Right lobe of liver (tissue), 6 donors: ENCODE results near the gene HFM1. TPM values are rescaled to one million over a fixed set of nuclear protein-coding genes. Genes with fewer than 3 reads are reported as not detected.
"Not testable (repeated sequence)": the region's sequence is repeated elsewhere in the genome, so short reads cannot be mapped to it uniquely, and the experiment has no call there.

Experiments used
- ATAC-seq, 4 donors: fragments of 200-7000 bp; cut with Tn5 transposase; one replicate each; pipeline ENCODE4 v1.9.1; 2020; ENCODE audit warnings: mild to moderate bottlenecking in 4 of 4, moderate library complexity in 4 of 4
- DNase-seq, 3 donors: peaks; one replicate each; pipeline ENCODE4 v3.0.0-alpha.2; 2020
- H3K27ac ChIP-seq, 3 donors: fragments of 200-600 bp; one replicate each; pipeline ENCODE4 v1.8.0; 2022
- H3K27me3 ChIP-seq, 2 donors: fragments of 200-600 bp; one replicate each; pipeline ENCODE4 v1.8.0; 2022
- H3K36me3 ChIP-seq, 4 donors: fragments of 200-600 bp; sonication (generic) in 1 of 4; one replicate each; pipeline versions ENCODE4 v1.5.1 to v1.8.0; 2017 to 2022; ENCODE audit warnings: control low read depth in 1 of 4
- H3K4me1 ChIP-seq, 4 donors: fragments of 200-600 bp; sonication (generic) in 1 of 4; one replicate each; pipeline versions ENCODE4 v1.5.1 to v1.8.0; 2017 to 2022; ENCODE audit warnings: control low read depth in 1 of 4
- H3K4me3 ChIP-seq, 3 donors: fragments of 200-600 bp; one replicate each; pipeline ENCODE4 v1.8.0; 2022
- H3K9me3 ChIP-seq, 4 donors: fragments of 200-600 bp; sonication (generic) in 1 of 4; one replicate each; pipeline versions ENCODE4 v1.5.1 to v1.8.0; 2017 to 2022; ENCODE audit warnings: control low read depth in 1 of 4
- CTCF ChIP-seq, 4 donors: fragments of 200-600 bp in 3 of 4; fragments of 450-650 bp in 1 of 4; IDR thresholded peaks; one replicate each; pipeline versions ENCODE4 v1.5.1 to v1.8.0; 2016 to 2022; ENCODE audit warnings: antibody characterized with exemption in 4 of 4, mild to moderate bottlenecking in 2 of 4
- POLR2A ChIP-seq: fragments of 450-650 bp; IDR thresholded peaks from one replicate; pipeline ENCODE4 v1.6.1; 2017; ENCODE audit warnings: antibody characterized with exemption, mild to moderate bottlenecking
- WGBS: methylation state at CpG from one replicate; pipeline ENCODE4 v1.1.6; 2018; ENCODE audit warnings: low coverage, low lambda C conversion rate; ENCODE audit not compliant: insufficient coverage; ENCODE audit errors: missing lambda C conversion rate; 5-methylcytosine and 5-hydroxymethylcytosine counted together
- intact Hi-C, 2 donors: fragments of 100-400 bp; cut with DNase I; formaldehyde crosslinking; loops; one replicate each; pipeline versions ENCODE4 v1.11.2 to v1.14.1; 2022
- total RNA-seq, 6 experiments: library from RNA; depleted of rRNA in 2 of 6; stranded (reverse); fragments of >200 nt in 2 of 6; fragmentation: NEBNext Ultra II Directional in 3 of 6; extraction: Animal tissue kit (Norgen Biotek cat#: 25700) in 3 of 6; gene quantifications; one replicate each; pipeline versions ENCODE4 v1.1.0 to v1.2.4, GENCODE V29; 2016 to 2023
- donor health status: DM: no; HTN: yes; CAD: no.
- donor health status: DM: no; HTN: no; CAD: no.
- donor health status: DM: no; HTN: no; CAD: no.
- donor health status: DM: no; HTN: yes; CAD: no.
- donor health status: DM: no; HTN: yes; CAD: no.

HFM1 gene
- total RNA-seq, 6 experiments from 2014 or later: 0.07 to 0.35 TPM; not detected in 4

GRCh38 chr1:91440847-91441246, 36.2 kb upstream of the HFM1 start:
- DNase-seq (no peak), ATAC-seq (no peak)
- Histone ChIP-seq H3K27me3 (no peaks in the 10 kb centered on the region), H3K27ac (no peak overlapping the region), H3K9me3 (no peaks in the 10 kb centered on the region), H3K36me3 (no peaks in the 10 kb centered on the region), H3K4me1 (no peaks in the 10 kb centered on the region), H3K4me3 (no peak overlapping the region)
- intact Hi-C loops: no loop called here
- 86% methylated on average over 1 of the region's 1 CpG for WGBS
- TF ChIP-seq CTCF (IDR thresholded peaks at IDR 0.05): peak in 3 of 4 donors; percentile 9 to 13 (median 11)
- TF ChIP-seq POLR2A: no peak

- H3K27ac ChIP-seq: no peak overlapping the region
- TF ChIP-seq POLR2A (no peak), CTCF (IDR thresholded peaks at IDR 0.05) (no peak)
- DNase-seq: no peak
- no peaks in the 10 kb centered on the region for H3K4me1 ChIP-seq
- intact Hi-C loops: no loop called here
- H3K27me3 ChIP-seq: no peaks in the 10 kb centered on the region
- ATAC-seq: no peak
- H3K9me3 ChIP-seq: no peaks in the 10 kb centered on the region
- H3K4me3 ChIP-seq: no peak overlapping the region
- H3K36me3 ChIP-seq: no peaks in the 10 kb centered on the region
These were observed 34.4 kb upstream of the HFM1 start for GRCh38 chr1:91439016-91439415.

DNA sequence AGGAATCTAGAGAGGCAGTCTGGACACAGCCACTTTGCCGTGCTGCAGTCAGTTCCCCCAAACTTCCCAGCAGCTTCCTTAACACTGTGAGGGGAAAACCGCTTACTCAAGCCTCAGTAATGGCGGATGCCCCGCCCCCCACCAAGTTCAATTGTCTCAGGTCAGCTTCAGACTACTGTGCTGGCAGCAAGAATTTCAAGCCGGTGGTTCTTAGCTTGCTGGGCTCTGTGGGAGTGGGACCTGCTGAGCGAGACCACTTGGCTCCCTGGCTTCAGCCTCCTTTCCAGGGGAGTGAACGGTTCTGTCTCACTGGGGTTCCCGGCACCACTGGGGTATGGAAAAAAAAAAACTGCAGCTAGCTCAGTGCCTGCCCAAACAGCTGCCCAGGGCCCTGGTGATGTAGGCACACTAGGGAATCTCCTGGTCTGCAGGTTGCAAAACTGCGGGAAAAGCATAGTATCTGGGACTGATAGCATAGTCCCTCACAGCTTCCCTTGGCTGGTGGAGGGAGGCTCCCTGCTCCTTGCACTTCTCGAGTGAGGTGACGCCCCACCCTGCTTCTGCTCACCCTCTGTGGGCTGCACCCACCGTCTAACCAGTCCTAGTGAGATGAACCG, 23.7 kb upstream of the HFM1 start:
- WGBS: no CpG with 5 or more reads among the region's 13 CpGs
- no peaks in the 10 kb centered on the region for H3K36me3 ChIP-seq
- ATAC-seq (no peak), DNase-seq (no peak)
- TF ChIP-seq POLR2A: no peak
- no peak for TF ChIP-seq CTCF (IDR thresholded peaks at IDR 0.05)
- H3K4me3 ChIP-seq: no peak overlapping the region
- H3K9me3 ChIP-seq: no peaks in the 10 kb centered on the region
- H3K27me3 ChIP-seq: no peaks in the 10 kb centered on the region
- no peaks in the 10 kb centered on the region for H3K4me1 ChIP-seq
- intact Hi-C loops: no loop called here
- H3K27ac ChIP-seq: no peak overlapping the region

- ATAC-seq: no peak
- intact Hi-C loops: no loop called here
These were observed 23.1 kb upstream of the HFM1 start for GRCh38 chr1:91427741-91428140.

DNA sequence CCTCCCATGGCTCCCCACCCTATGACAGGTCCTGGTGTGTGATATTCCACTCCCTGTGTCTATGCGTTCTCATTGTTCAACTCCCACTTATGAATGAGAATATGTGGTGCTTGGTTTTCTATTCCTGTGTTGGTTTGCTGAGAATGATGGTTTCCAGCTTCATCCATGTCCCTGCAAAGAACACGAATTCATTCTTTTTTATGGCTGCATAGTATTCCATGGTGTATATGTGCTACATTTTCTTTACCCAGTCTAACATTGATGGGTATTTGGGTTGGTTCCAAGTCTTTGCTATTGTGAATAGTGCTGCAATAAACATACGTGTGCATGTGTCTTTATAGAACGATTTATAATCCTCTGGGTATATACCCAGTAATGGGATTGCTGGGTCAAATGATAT, 17.9 kb upstream of the HFM1 start:
- intact Hi-C loops, H3K27ac ChIP-seq, ATAC-seq, H3K4me3 ChIP-seq, H3K4me1 ChIP-seq, DNase-seq, H3K36me3 ChIP-seq, H3K9me3 ChIP-seq, H3K27me3 ChIP-seq: not testable (repeated sequence)
- 69% methylated on average over 4 of the region's 4 CpGs for WGBS

More at GRCh38 chr1:91427741-91428140, 23.1 kb upstream of the HFM1 start:
- no peaks in the 10 kb centered on the region for H3K36me3 ChIP-seq
- TF ChIP-seq CTCF (IDR thresholded peaks at IDR 0.05): no peak
- no peak for TF ChIP-seq POLR2A
- 13% methylated on average over 4 of the region's 13 CpGs for WGBS
- no peaks in the 10 kb centered on the region for H3K9me3 ChIP-seq
- H3K27me3 ChIP-seq: no peaks in the 10 kb centered on the region
- no peak for DNase-seq
- no peaks in the 10 kb centered on the region for H3K4me1 ChIP-seq
- no peak overlapping the region for H3K27ac ChIP-seq
- no peak overlapping the region for H3K4me3 ChIP-seq
